H1 (cell line): Measurements from ENCODE around the gene TOMM5.

Source experiments
- ATF2 ChIP-seq: IDR thresholded peaks from 2 replicates; pipeline ENCODE4 v1.6.1; 2012; ENCODE audit warnings: low read length, inconsistent platforms
- CREB1 ChIP-seq: IDR thresholded peaks from 2 replicates; pipeline ENCODE4 v1.6.1; 2012; ENCODE audit warnings: inconsistent platforms
- CTCF ChIP-seq, 3 experiments: IDR thresholded peaks; 1 replicate in 2 of 3; 2 replicates in 1 of 3; pipeline versions ENCODE4 v1.5.1 to v1.6.1; 2011; ENCODE audit warnings: low read length in 3 of 3, mild to moderate bottlenecking in 3 of 3, inconsistent platforms in 2 of 3, low read depth in 1 of 3, moderate library complexity in 1 of 3; ENCODE audit not compliant: insufficient read depth in 1 of 3; ENCODE audit errors: control extremely low read depth in 1 of 3
- FOSL1 ChIP-seq: IDR thresholded peaks from 2 replicates; pipeline ENCODE4 v1.6.1; 2011; ENCODE audit warnings: mild to moderate bottlenecking, low read depth, low read length, moderate library complexity; ENCODE audit not compliant: insufficient read depth
- GABPA ChIP-seq: IDR thresholded peaks from 2 replicates; pipeline ENCODE4 v1.6.1; 2011; ENCODE audit warnings: mild to moderate bottlenecking, low read length, moderate library complexity, borderline replicate concordance; ENCODE audit not compliant: insufficient read depth
- GTF2F1 ChIP-seq: IDR thresholded peaks from 2 replicates; pipeline ENCODE4 v1.6.1; 2012; ENCODE audit warnings: low read depth, low read length, improper control_type of control experiment, borderline replicate concordance
- POLR2A ChIP-seq, 2 experiments: IDR thresholded peaks; 1 replicate in 1 of 2; 2 replicates in 1 of 2; pipeline ENCODE4 v1.6.1; 2011; ENCODE audit warnings: low read depth in 2 of 2, low read length in 2 of 2, mild to moderate bottlenecking in 2 of 2; ENCODE audit errors: control extremely low read depth in 1 of 2
- POLR2AphosphoS5 ChIP-seq: IDR thresholded peaks from 2 replicates; pipeline ENCODE4 v1.6.1; 2011; ENCODE audit warnings: low read depth, low read length
- POU5F1 ChIP-seq: IDR thresholded peaks from 2 replicates; pipeline ENCODE4 v1.6.1; 2011; ENCODE audit warnings: low read depth, mild to moderate bottlenecking, low read length, moderate library complexity
- RXRA ChIP-seq: IDR thresholded peaks from 2 replicates; pipeline ENCODE4 v1.6.1; 2011; ENCODE audit warnings: low read depth, mild to moderate bottlenecking, low read length, moderate library complexity; ENCODE audit not compliant: insufficient read depth
- SP2 ChIP-seq: IDR thresholded peaks from 2 replicates; pipeline ENCODE4 v1.6.1; 2012; ENCODE audit warnings: mild to moderate bottlenecking, low read length, inconsistent platforms
- TAF1 ChIP-seq: IDR thresholded peaks from 2 replicates; pipeline ENCODE4 v1.6.1; 2011; ENCODE audit warnings: mild to moderate bottlenecking, low read depth, low read length

- TF ChIP-seq POLR2A (IDR thresholded peaks at IDR 0.05; ENCODE audit: control extremely low read depth in 1 of 2, low read depth in 2 of 2, low read length in 2 of 2) (no peak), CTCF (IDR thresholded peaks at IDR 0.05; ENCODE audit: control extremely low read depth in 1 of 3, insufficient read depth in 1 of 3, low read depth in 1 of 3, low read length in 3 of 3) (no peak), CREB1 (no peak), TAF1 (no peak), ATF2 (no peak), POU5F1 (no peak), POLR2AphosphoS5 (no peak), GABPA (no peak), FOSL1 (no peak), RXRA (no peak), SP2 (no peak), GTF2F1 (no peak)
Measured at GRCh38 chr9:37620396-37620795, 28.0 kb upstream of the TOMM5 start.
